HK-2 (cell line): ENCODE measurements around the gene NMRK2.
"Not testable (repeated sequence)": the region's sequence is repeated elsewhere in the genome, so short reads cannot be mapped to it uniquely, and the experiment has no call there.

ENCODE experiments used
- DNase-seq: peaks from one replicate; pipeline ENCODE4 v3.0.0-alpha.2; 2018; ENCODE audit not compliant: unreplicated experiment

Gene NMRK2

DNA sequence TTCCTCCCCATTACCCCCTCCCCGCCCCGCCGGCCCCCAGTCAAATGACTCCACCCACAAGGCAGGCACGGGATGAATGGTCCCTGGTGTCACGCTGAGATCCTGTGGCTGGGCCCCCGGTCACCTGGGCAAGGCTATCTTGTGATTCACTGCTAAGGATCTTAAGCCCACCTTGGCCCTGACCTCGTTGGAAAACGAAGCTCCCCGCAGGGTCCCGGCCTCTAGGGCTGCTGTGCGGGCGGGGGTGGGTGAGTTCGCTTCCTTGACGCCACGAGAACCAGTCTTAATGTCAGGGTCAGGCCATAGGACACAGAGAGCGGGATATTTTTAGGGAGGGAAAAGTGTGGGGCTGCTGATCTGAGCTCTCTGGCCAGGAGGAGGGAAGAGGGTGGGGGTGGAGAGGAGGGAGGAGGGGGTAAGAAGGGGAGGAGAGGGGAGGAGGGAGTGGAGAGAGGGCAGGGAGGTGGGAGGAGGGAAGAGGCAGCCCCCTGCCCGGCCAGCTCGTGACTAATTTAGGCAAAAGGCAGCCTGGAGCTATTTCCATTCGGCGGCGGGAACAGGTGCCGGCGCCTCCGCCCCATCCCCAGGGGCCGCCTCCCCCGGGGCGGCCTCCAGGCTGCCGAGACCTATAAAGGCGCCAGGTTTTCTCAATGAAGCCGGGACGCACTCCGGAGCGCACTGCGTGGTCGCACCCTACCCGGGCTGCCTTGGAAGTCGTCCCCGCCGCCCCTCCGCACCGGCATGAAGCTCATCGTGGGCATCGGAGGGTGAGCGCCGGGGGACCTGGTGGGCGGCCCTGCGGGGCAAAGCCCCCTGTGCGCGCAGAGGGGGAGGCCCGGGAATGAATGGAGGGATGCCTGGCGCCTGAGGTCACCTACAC is at the start of gene NMRK2:
TSS of gene NMRK2 (plus strand) at position 139 of the 880 bp plus-strand sequence. CDS start at position 742, 603 bp downstream.
- no peak for DNase-seq

GRCh38 chr19:3890591-3890990 is 42.3 kb upstream of the NMRK2 start:
- DNase-seq, result no peak

DNA sequence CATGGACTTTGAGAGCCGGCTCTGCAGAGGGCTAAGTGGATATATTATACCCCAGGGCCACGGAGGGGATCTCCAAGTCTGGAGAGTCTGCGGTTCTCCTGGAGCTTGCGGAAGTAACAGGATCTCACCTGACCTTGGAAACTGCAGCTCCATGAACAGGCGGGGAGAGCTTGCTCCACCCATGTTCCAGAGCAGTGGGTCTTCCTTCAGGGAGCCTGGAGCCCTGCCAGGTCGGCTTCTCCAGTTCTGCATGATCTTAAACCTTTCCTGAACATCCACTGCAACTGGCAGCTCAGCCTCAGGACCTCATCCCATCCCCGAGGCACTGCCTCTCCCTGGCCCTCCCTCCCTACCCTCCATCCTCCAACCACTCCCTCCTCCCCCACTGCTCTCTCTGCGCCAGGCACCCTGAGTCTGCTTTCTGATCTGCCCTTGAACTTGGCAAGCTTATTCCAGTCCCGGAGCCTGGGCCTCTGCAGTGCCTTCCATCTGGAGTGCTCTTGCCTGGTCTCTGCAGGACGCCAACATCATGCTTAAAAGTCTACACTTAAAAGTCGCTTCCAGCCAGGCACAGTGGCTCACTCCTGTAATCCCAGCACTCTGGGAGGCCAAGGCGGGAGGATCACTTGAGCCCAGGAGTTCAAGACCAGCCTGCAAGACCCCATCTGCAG is 39.2 kb upstream of the NMRK2 start:
- DNase-seq, result no peak

GRCh38 chr19:3894959-3895358 is 37.9 kb upstream of the NMRK2 start:
- not testable (repeated sequence) for DNase-seq

- DNase-seq, result no peak
These were observed 37.1 kb upstream of the NMRK2 start for GRCh38 chr19:3895788-3896187.

GRCh38 chr19:3897936-3898335 is 34.9 kb upstream of the NMRK2 start:
- no peak for DNase-seq

GRCh38 chr19:3898426-3898825 is 34.4 kb upstream of the NMRK2 start:
- no peak for DNase-seq

GRCh38 chr19:3899531-3900294 is 33.2 kb upstream of the NMRK2 start:
- no peak for DNase-seq

- no peak for DNase-seq
These were observed 30.4 kb upstream of the NMRK2 start for GRCh38 chr19:3902317-3902973.

- no peak for DNase-seq
These were observed 28.6 kb upstream of the NMRK2 start for GRCh38 chr19:3904233-3904632.

DNA sequence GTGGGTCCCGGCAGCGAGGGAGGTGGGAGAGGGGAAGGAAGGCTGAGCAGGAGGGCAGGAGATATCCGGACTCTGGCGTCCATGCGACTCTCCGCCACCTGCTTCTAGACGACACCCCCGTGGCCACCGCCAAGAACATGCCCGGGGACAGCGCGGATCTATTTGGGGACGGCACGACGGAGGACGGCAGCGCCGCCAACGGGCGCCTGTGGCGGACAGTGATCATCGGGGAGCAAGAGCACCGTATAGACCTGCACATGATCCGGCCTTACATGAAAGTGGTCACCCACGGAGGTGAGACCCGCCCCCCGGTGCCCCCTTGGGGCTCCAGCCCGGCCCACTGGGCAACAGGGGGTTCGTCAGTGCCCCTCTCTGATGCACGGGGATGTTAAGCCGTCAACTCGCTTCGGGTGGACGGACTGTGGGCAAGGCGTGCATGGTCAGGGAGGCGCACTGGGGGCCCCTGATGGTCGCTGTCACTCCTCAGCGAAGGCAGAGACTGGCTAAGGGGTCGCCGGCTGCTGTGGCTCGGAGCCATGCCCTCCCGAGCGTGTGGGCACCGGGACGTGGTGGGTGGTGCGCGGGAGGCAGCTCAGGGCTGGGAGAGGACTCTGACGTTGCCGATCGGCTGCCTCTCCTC is 25.1 kb upstream of the NMRK2 start:
- no peak for DNase-seq

GRCh38 chr19:3908266-3909054 is 24.4 kb upstream of the NMRK2 start:
- DNase-seq, result no peak

DNA sequence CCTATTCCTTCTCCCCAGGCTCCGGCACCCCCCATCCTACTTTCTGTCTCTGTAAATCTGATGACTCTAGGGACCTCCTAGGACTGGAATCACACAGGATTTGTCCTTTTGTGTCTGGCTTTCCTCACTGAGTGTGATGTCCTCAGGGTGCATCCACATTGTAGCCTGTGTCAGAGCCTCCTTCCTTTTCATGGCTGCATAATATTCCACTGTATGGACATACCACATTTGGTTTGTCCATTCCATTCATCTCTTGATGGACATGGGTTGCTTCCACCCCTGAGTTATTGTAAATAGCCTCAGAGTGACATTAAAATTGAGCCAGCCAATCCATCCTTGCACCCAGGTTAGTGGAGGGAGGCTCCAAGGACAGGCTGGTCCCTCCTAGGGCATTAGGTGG is 22.8 kb upstream of the NMRK2 start:
- DNase-seq, result no peak

DNA sequence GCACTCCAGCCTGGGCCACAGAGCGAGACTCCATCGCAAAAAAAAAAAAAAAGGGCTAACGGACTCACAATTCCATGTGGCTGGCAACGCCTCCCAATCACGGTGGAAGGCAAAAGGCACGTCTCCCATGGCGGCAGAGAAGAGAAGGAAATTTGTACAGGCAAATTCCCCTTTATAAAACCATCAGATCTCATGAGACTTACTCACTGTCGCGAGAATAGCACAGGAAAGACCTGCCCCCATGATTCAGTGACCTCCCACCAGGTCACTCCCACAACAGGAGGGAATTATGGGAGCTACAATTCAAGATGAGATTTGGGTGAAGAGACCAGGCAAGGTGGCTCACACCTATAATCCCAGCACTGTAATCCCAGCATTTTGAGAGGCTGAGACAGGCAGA is 18.7 kb upstream of the NMRK2 start:
- DNase-seq, result no peak

DNA sequence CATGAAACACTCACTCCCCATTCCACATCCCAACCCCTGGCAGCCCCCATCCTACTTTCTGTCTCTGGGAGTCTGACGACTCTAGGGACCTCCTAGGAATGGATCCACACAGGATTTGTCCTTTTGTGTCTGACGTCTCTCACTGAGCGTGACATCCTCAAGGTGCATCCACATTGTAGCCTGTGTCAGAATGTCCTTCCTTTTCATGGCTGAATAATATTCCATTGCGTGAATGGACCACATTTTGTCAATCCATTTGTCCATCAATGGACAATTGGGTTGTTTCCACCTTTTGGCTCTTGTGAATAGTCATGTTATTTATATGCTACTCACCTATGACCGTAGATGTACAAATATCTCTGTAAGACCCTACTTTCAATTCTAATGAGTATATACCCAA is 16.8 kb upstream of the NMRK2 start:
- no peak for DNase-seq

GRCh38 chr19:3919793-3920192 is 13.1 kb upstream of the NMRK2 start:
- DNase-seq, result no peak

GRCh38 chr19:3923096-3923758 is 9.6 kb upstream of the NMRK2 start:
- DNase-seq, result no peak

- DNase-seq, result no peak
These were observed 9.0 kb upstream of the NMRK2 start for GRCh38 chr19:3923912-3924311.

DNA sequence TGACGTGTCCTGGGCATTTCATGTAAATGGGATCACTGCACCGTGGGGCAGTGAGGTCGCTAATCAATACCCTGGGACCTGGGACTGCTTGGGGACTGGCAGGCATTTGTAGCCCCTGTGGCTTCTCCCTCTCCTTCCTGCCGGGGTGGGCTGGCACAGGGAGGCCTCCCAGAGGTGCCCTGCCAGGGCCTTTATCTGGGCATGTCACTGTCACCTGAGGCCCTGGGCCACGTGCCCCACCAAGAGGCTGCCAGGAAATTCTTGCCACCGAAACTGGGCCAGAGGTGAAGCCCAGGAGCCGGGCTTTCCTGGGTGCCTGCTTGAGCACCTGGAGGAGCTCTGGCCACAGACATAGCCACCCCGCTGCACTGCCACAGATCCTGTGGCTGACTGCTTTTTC is 1.8 kb upstream of the NMRK2 start:
- no peak for DNase-seq
